A549 (cell line): ENCODE data around the gene KCNAB1. TPM values are rescaled to one million over a fixed set of nuclear protein-coding genes. Genes with fewer than 3 reads are reported as not detected.

Source experiments
- ATAC-seq, 2 experiments: fragments of 200-7000 bp in 1 of 2; fragments of >200 bp in 1 of 2; cut with Nextera tagmentation in 1 of 2; cut with Tn5 transposase in 1 of 2; 3 replicates each; pipeline versions ENCODE4 v1.8.0 to v1.9.1; 2018 to 2020; ENCODE audit warnings: mild to moderate bottlenecking in 1 of 2, moderate library complexity in 1 of 2
- CTCF ChIA-PET: fragments of 300-600 bp; sonication (Branson Sonifier 250); formaldehyde crosslinking; extraction: SDS; loops from one replicate; lab custom pipeline; 2021; ENCODE audit warnings: antibody characterized with exemption, inconsistent platforms; lab: Yijun Ruan, JAX
- POLR2A ChIA-PET: fragments of 350-600 bp; formaldehyde crosslinking; extraction: SDS; loops from one replicate; lab custom pipeline; 2021; ENCODE audit warnings: antibody characterized with exemption, inconsistent platforms; lab: Yijun Ruan, JAX
- DNase-seq, 2 experiments: peaks; one replicate each; pipeline versions ENCODE4 v3.0.0 to v3.0.0-alpha.2; 2011 to 2016; ENCODE audit warnings: low read depth in 1 of 2, low spot score in 1 of 2
- FAIRE-seq: peaks from 2 replicates; lab custom pipeline; 2011; peaks lifted over from hg19 to GRCh38; lab: Jason Lieb, UNC
- H3K27ac ChIP-seq, 2 experiments: fragments of >200 bp; sonication (Bioruptor Twin); formaldehyde crosslinking; 3 replicates each; pipeline ENCODE4 v1.5.1; 2016 to 2017
- H3K4me1 ChIP-seq: fragments of >200 bp; sonication (Bioruptor Twin); formaldehyde crosslinking; 3 replicates; pipeline ENCODE4 v1.6.1; 2016
- H3K4me2 ChIP-seq: fragments of >200 bp; sonication (Bioruptor Twin); formaldehyde crosslinking; 3 replicates; pipeline ENCODE4 v1.6.1; 2016
- H3K4me3 ChIP-seq: fragments of >200 bp; sonication (Bioruptor Twin); formaldehyde crosslinking; 3 replicates; pipeline ENCODE4 v1.5.1; 2016
- H3K9me3 ChIP-seq: fragments of >200 bp; sonication (Bioruptor Twin); formaldehyde crosslinking; 3 replicates; pipeline ENCODE4 v1.6.1; 2016
- CBX8 ChIP-seq: fragments of 200-600 bp; sonication (generic); IDR thresholded peaks from 2 replicates; pipeline ENCODE4 v1.6.1; 2016
- CHD4 ChIP-seq: fragments of 200-600 bp; sonication (generic); IDR thresholded peaks from 2 replicates; pipeline ENCODE4 v1.6.1; 2016; ENCODE audit warnings: antibody characterized with exemption, mild to moderate bottlenecking, borderline replicate concordance
- EHMT2 ChIP-seq: fragments of 200-600 bp; sonication (generic); IDR thresholded peaks from 2 replicates; pipeline ENCODE4 v1.6.1; 2016; ENCODE audit warnings: antibody characterized with exemption, low read depth, mild to moderate bottlenecking, moderate library complexity
- ESRRA ChIP-seq: fragments of 150-350 bp; IDR thresholded peaks from 2 replicates; pipeline ENCODE4 v1.6.1; 2014; ENCODE audit warnings: mild to moderate bottlenecking, low read length, borderline replicate concordance
- FOSB ChIP-seq: fragments of 250-450 bp; sonication (Bioruptor Pico); IDR thresholded peaks from 2 replicates; pipeline ENCODE4 v1.5.0; 2020; ENCODE audit warnings: mild to moderate bottlenecking, moderate library complexity
- FOSL2 ChIP-seq, 2 experiments: fragments of 450-650 bp in 1 of 2; fragments of >200 bp in 1 of 2; sonication (Bioruptor Twin) in 1 of 2; formaldehyde crosslinking; IDR thresholded peaks; 2 replicates each; pipeline versions ENCODE4 v1.5.0 to v1.6.1; 2016 to 2020; ENCODE audit warnings: mild to moderate bottlenecking in 1 of 2, moderate library complexity in 1 of 2
- FOXS1 ChIP-seq: fragments of 250-450 bp; sonication (Bioruptor Pico); IDR thresholded peaks from 2 replicates; pipeline ENCODE4 v1.5.0; 2020; ENCODE audit warnings: mild to moderate bottlenecking, moderate library complexity
- GATA3 ChIP-seq: IDR thresholded peaks from 2 replicates; pipeline ENCODE4 v1.6.1; 2012; ENCODE audit warnings: borderline replicate concordance
- KDM5A ChIP-seq: fragments of 200-600 bp; sonication (generic); IDR thresholded peaks from 2 replicates; pipeline ENCODE4 v1.6.1; 2016; ENCODE audit warnings: antibody characterized with exemption, mild to moderate bottlenecking
- MAFK ChIP-seq: fragments of 450-650 bp; IDR thresholded peaks from 2 replicates; pipeline ENCODE4 v1.6.1; 2014; ENCODE audit not compliant: partially characterized antibody
- MAX ChIP-seq: IDR thresholded peaks from 2 replicates; pipeline ENCODE4 v1.6.1; 2012
- MYC ChIP-seq: IDR thresholded peaks from 2 replicates; pipeline ENCODE4 v1.6.1; 2012; ENCODE audit warnings: mild to moderate bottlenecking, inconsistent platforms, low read length, improper control_type of control experiment, borderline replicate concordance
- NPAS2 ChIP-seq: fragments of 250-450 bp; sonication (Bioruptor Pico); IDR thresholded peaks from 2 replicates; pipeline ENCODE4 v1.8.0; 2022; ENCODE audit warnings: mild to moderate bottlenecking, moderate library complexity, borderline replicate concordance
- NR3C1 ChIP-seq: fragments of >200 bp; sonication (Bioruptor Twin); formaldehyde crosslinking; IDR thresholded peaks from 3 replicates; pipeline ENCODE4 v1.6.1; 2017
- PBX3 ChIP-seq: IDR thresholded peaks from 2 replicates; pipeline ENCODE4 v1.6.1; 2012
- PHF8 ChIP-seq: fragments of 200-600 bp; sonication (generic); IDR thresholded peaks from 2 replicates; pipeline ENCODE4 v1.6.1; 2016; ENCODE audit warnings: low read depth, mild to moderate bottlenecking, antibody characterized with exemption, moderate library complexity, borderline replicate concordance
- POLR2A ChIP-seq: IDR thresholded peaks from 2 replicates; pipeline ENCODE4 v1.6.1; 2012; ENCODE audit warnings: mild to moderate bottlenecking, low read length
- POLR2AphosphoS2 ChIP-seq: conservative IDR thresholded peaks from 2 replicates; pipeline ENCODE4 v1.6.1; 2012; ENCODE audit warnings: low read length, improper control_type of control experiment, inconsistent platforms
- RAD21 ChIP-seq, 2 experiments: fragments of >200 bp in 1 of 2; sonication (Bioruptor Twin) in 1 of 2; formaldehyde crosslinking in 1 of 2; IDR thresholded peaks in 1 of 2; conservative IDR thresholded peaks in 1 of 2; 2 replicates in 1 of 2; 3 replicates in 1 of 2; pipeline ENCODE4 v1.6.1; 2012 to 2018; ENCODE audit warnings: inconsistent platforms in 1 of 2
- RARB ChIP-seq: fragments of 250-450 bp; sonication (Bioruptor Pico); IDR thresholded peaks from 2 replicates; pipeline ENCODE4 v1.8.0; 2021; ENCODE audit warnings: mild to moderate bottlenecking, moderate library complexity
- RNF2 ChIP-seq: fragments of 200-600 bp; sonication (generic); IDR thresholded peaks from 2 replicates; pipeline ENCODE4 v1.6.1; 2016; ENCODE audit warnings: low read depth, mild to moderate bottlenecking, antibody characterized with exemption, moderate library complexity, borderline replicate concordance
- SMC3 ChIP-seq: fragments of >200 bp; sonication (Bioruptor Twin); formaldehyde crosslinking; IDR thresholded peaks from 3 replicates; pipeline ENCODE4 v1.6.1; 2018; ENCODE audit warnings: inconsistent platforms
- TFCP2L1 ChIP-seq: fragments of 250-450 bp; sonication (Bioruptor Pico); IDR thresholded peaks from 2 replicates; pipeline ENCODE4 v1.5.0; 2021; ENCODE audit warnings: mild to moderate bottlenecking
- USF2 ChIP-seq: fragments of 450-650 bp; IDR thresholded peaks from 2 replicates; pipeline ENCODE4 v1.6.1; 2014; ENCODE audit warnings: antibody characterized with exemption
- ZFP36 ChIP-seq: fragments of 450-650 bp; IDR thresholded peaks from 2 replicates; pipeline ENCODE4 v1.6.1; 2014; ENCODE audit warnings: borderline replicate concordance; ENCODE audit not compliant: partially characterized antibody
- ZSCAN20 ChIP-seq: fragments of 250-450 bp; sonication (Bioruptor Pico); IDR thresholded peaks from 2 replicates; pipeline ENCODE4 v1.8.0; 2022; ENCODE audit warnings: mild to moderate bottlenecking, moderate library complexity
- WGBS: methylation state at CpG from one replicate; pipeline ENCODE4 v1.1.6; 2017; ENCODE audit errors: missing lambda C conversion rate; 5-methylcytosine and 5-hydroxymethylcytosine counted together
- polyA plus RNA-seq, 4 experiments: library from polyadenylated mRNA; depleted of rRNA in 3 of 4; stranded (reverse); fragments of >200 nt; fragmentation: RNase III in 1 of 4; extraction: RNeasy Plus Mini Kit Qiagen cat#74134 plus additional on column Dnase treatment in 1 of 4; gene quantifications; 2 replicates in 3 of 4; 3 replicates in 1 of 4; pipeline ENCODE4 v1.2.3, GENCODE V29; 2011 to 2017

Gene KCNAB1
- polyA plus RNA-seq, 2 of the 4 experiments (the other 2 are of a cell fraction), result not detected

- H3K9me3 ChIP-seq, result no peaks in the 10 kb centered on the region
- H3K4me1 ChIP-seq, result no peaks in the 10 kb centered on the region
- ATAC-seq, result no peak
- H3K4me2 ChIP-seq, result no peak overlapping the region
- WGBS, result 59% methylated on average over 4 of the region's 4 CpGs
- no peak for FAIRE-seq
- no peak overlapping the region for H3K27ac ChIP-seq
- ChIA-PET POLR2A (no interaction called here), CTCF (interaction anchor here (0.7 to 5.4 kb wide), 4 partner anchors 8 to 342 kb away, joined by 3 to 28 read pairs (median 5); no protein-coding TSS in a partner anchor)
- H3K4me3 ChIP-seq, result no peak overlapping the region
- no peak for TF ChIP-seq MYC
- TF ChIP-seq POLR2A, result no peak
- TF ChIP-seq CHD4, result no peak
- TF ChIP-seq RARB (CRISPR knock-in tag), result no peak
- no peak for TF ChIP-seq KDM5A
- no peak for TF ChIP-seq USF2
- DNase-seq, result no peak
Measured at GRCh38 chr3:156166808-156167207, 46.4 kb downstream of the KCNAB1 start.

GRCh38 chr3:156170571-156170970, 50.2 kb downstream of the KCNAB1 start:
- ATAC-seq (no peak), DNase-seq (no peak), FAIRE-seq (no peak)
- no peaks in the 10 kb centered on the region for H3K9me3 ChIP-seq
- no peak overlapping the region for H3K4me3 ChIP-seq
- H3K27ac ChIP-seq, result no peak overlapping the region
- TF ChIP-seq FOSL2 (IDR thresholded peaks at IDR 0.05), result no peak
- no peak for TF ChIP-seq FOSL2 (CRISPR knock-in tag; IDR thresholded peaks at IDR 0.05)
- TF ChIP-seq RARB (CRISPR knock-in tag), result no peak
- no peak for TF ChIP-seq FOXS1 (CRISPR knock-in tag)
- TF ChIP-seq NPAS2 (CRISPR knock-in tag), result no peak
- no peak for TF ChIP-seq RAD21 (conservative IDR thresholded peaks at IDR 0.05 in 1 of 2, IDR thresholded peaks at IDR 0.05 in 1 of 2)
- TF ChIP-seq CBX8, result no peak
- TF ChIP-seq TFCP2L1 (CRISPR knock-in tag), result no peak
- no peak for TF ChIP-seq CHD4
- no peak for TF ChIP-seq RNF2
- TF ChIP-seq GATA3, result no peak
- TF ChIP-seq MAFK, result no peak
- TF ChIP-seq POLR2AphosphoS2, result no peak
- no peak overlapping the region for H3K4me2 ChIP-seq
- H3K4me1 ChIP-seq, result no peaks in the 10 kb centered on the region
- CTCF ChIA-PET, result interaction anchor here (0.7 to 0.9 kb wide), 2 partner anchors 22 to 339 kb away, joined by 3 to 4 read pairs; no protein-coding TSS in a partner anchor
- POLR2A ChIA-PET, result no interaction called here

GRCh38 chr3:156171281-156172267, 51.2 kb downstream of the KCNAB1 start:
- no peak for FAIRE-seq
- TF ChIP-seq RARB (CRISPR knock-in tag) (no peak), POLR2A (no peak), ZFP36 (no peak), MAFK (no peak), ESRRA (no peak), SMC3 (no peak), CHD4 (no peak), ZSCAN20 (no peak), RAD21 (conservative IDR thresholded peaks at IDR 0.05 in 1 of 2, IDR thresholded peaks at IDR 0.05 in 1 of 2) (no peak), EHMT2 (no peak), PHF8 (no peak), MAX (no peak), FOSB (CRISPR knock-in tag) (no peak), PBX3 (no peak), NR3C1 (no peak)
- H3K27ac ChIP-seq, result no peak overlapping the region
- ChIA-PET POLR2A (no interaction called here), CTCF (interaction anchor here (1.3 kb wide), 1 partner anchor 19 kb away, joined by 3 read pairs; no protein-coding TSS in a partner anchor)
- no peak overlapping the region for H3K4me2 ChIP-seq
- H3K4me3 ChIP-seq, result no peak overlapping the region
- no peaks in the 10 kb centered on the region for H3K9me3 ChIP-seq
- no peak for DNase-seq
- no peak for ATAC-seq
- 47% methylated on average over 5 of the region's 5 CpGs for WGBS
- no peaks in the 10 kb centered on the region for H3K4me1 ChIP-seq
